SH-SY5Y (cell line): ENCODE measurements around the gene AR.

Source experiments
- GATA2 ChIP-seq: IDR thresholded peaks from 2 replicates; pipeline ENCODE4 v1.6.1; 2011; ENCODE audit warnings: mild to moderate bottlenecking, low read depth, low read length
- GATA3 ChIP-seq: IDR thresholded peaks from 2 replicates; pipeline ENCODE4 v1.6.1; 2011; ENCODE audit warnings: low read depth, mild to moderate bottlenecking, low read length, moderate library complexity

GRCh38 chrX:67714004-67714403 lies 170.2 kb downstream of the AR start:
- TF ChIP-seq GATA3 = no peak
- no peak for TF ChIP-seq GATA2
